Endothelial cell (in vitro differentiated cells): ENCODE measurements around the gene AWAT2. TPM values are rescaled to one million over a fixed set of nuclear protein-coding genes. Genes with fewer than 3 reads are reported as not detected.

Experiments used
- DNase-seq: peaks from one replicate; pipeline ENCODE4 v3.0.0; 2021; ENCODE audit warnings: low spot score
- H3K27ac Mint-ChIP-seq: one replicate; pipeline ENCODE4 v1.8.0; 2021; ENCODE audit warnings: mixed read lengths, inconsistent platforms; ENCODE audit not compliant: unreplicated experiment
- H3K27me3 Mint-ChIP-seq: one replicate; pipeline ENCODE4 v1.8.0; 2021; ENCODE audit warnings: mild to moderate bottlenecking, moderate library complexity, mixed read lengths, inconsistent platforms; ENCODE audit not compliant: unreplicated experiment
- H3K36me3 Mint-ChIP-seq: one replicate; pipeline ENCODE4 v1.8.0; 2021; ENCODE audit warnings: mild to moderate bottlenecking, low read depth, mixed read lengths, inconsistent platforms; ENCODE audit not compliant: unreplicated experiment
- H3K4me1 Mint-ChIP-seq: one replicate; pipeline ENCODE4 v1.8.0; 2021; ENCODE audit warnings: mild to moderate bottlenecking, mixed read lengths, inconsistent platforms; ENCODE audit not compliant: unreplicated experiment
- H3K4me3 Mint-ChIP-seq: one replicate; pipeline ENCODE4 v1.8.0; 2021; ENCODE audit warnings: mild to moderate bottlenecking, mixed read lengths, inconsistent platforms; ENCODE audit not compliant: unreplicated experiment
- H3K9me3 Mint-ChIP-seq: one replicate; pipeline ENCODE4 v1.8.0; 2021; ENCODE audit warnings: mixed read lengths, inconsistent platforms; ENCODE audit not compliant: unreplicated experiment
- total RNA-seq: library from RNA; stranded (reverse); fragmentation: NEBNext Ultra II Directional; extraction: Animal tissue kit (Norgen Biotek cat#: 25700); gene quantifications from one replicate; pipeline ENCODE4 v1.2.1, GENCODE V29; 2021; ENCODE audit not compliant: unreplicated experiment
- TF ChIP-seq, protein P1 (sequence below): fragments of 200-600 bp; sonication (generic); IDR thresholded peaks from one replicate; pipeline ENCODE4 v1.5.0; 2021; ENCODE audit warnings: antibody characterized with exemption; ENCODE audit not compliant: unreplicated experiment

Gene AWAT2
- total RNA-seq, 1 donor from 2014 or later: not detected

DNA sequence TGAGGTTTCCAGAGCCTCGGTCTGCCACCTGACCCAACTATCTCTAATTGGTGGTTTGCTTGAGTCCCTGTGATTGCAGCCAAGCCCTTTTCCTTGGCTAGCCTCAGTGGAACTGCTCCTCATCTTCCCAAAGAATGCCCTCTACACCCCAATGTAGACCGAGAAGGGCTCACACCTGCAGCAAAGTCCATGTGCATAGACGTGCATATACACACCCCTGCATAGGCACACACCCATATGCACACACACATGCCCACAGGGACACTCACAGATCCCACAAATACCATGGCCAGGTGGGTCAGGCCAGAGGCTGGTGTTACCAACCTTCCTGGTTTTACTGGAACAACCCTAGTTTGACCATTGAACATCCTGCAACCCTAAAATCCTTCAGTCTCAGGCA is 332 bp downstream of the AWAT2 start:
- Mint-ChIP-seq H3K36me3 (no peaks in the 10 kb centered on the region), H3K4me1 (no peaks in the 10 kb centered on the region), H3K27me3 (peaks cover 2% of the 10 kb centered on the region), H3K9me3 (no peaks in the 10 kb centered on the region), H3K4me3 (no peak overlapping the region), H3K27ac (no peak overlapping the region)
- TF ChIP-seq, protein P1, sequence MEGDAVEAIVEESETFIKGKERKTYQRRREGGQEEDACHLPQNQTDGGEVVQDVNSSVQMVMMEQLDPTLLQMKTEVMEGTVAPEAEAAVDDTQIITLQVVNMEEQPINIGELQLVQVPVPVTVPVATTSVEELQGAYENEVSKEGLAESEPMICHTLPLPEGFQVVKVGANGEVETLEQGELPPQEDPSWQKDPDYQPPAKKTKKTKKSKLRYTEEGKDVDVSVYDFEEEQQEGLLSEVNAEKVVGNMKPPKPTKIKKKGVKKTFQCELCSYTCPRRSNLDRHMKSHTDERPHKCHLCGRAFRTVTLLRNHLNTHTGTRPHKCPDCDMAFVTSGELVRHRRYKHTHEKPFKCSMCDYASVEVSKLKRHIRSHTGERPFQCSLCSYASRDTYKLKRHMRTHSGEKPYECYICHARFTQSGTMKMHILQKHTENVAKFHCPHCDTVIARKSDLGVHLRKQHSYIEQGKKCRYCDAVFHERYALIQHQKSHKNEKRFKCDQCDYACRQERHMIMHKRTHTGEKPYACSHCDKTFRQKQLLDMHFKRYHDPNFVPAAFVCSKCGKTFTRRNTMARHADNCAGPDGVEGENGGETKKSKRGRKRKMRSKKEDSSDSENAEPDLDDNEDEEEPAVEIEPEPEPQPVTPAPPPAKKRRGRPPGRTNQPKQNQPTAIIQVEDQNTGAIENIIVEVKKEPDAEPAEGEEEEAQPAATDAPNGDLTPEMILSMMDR: no peak
- DNase-seq: no peak

DNA sequence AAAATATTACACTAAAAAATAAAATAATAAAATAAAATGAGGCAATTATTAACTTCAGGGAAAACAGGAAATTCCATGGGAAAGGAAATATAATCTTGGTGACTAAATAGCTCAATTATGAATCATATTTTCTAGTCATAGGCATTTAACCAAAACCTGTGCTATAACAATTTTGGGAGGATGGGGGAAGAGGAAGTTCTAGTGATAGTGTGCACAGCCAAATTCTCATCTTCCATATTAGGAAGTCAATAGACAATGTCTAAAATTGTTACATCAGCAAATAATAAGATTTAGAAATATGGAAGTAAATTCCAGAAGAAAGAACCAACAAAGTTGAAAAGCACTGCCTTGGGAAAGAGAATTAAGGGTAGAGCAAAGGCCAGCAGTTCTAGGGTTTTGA is 2.8 kb downstream of the AWAT2 start:
- TF ChIP-seq, protein P1: no peak
- Mint-ChIP-seq H3K27ac (no peak overlapping the region), H3K4me3 (no peak overlapping the region), H3K4me1 (no peaks in the 10 kb centered on the region), H3K27me3 (peaks cover 2% of the 10 kb centered on the region), H3K36me3 (no peaks in the 10 kb centered on the region), H3K9me3 (no peaks in the 10 kb centered on the region)
- no peak for DNase-seq

DNA sequence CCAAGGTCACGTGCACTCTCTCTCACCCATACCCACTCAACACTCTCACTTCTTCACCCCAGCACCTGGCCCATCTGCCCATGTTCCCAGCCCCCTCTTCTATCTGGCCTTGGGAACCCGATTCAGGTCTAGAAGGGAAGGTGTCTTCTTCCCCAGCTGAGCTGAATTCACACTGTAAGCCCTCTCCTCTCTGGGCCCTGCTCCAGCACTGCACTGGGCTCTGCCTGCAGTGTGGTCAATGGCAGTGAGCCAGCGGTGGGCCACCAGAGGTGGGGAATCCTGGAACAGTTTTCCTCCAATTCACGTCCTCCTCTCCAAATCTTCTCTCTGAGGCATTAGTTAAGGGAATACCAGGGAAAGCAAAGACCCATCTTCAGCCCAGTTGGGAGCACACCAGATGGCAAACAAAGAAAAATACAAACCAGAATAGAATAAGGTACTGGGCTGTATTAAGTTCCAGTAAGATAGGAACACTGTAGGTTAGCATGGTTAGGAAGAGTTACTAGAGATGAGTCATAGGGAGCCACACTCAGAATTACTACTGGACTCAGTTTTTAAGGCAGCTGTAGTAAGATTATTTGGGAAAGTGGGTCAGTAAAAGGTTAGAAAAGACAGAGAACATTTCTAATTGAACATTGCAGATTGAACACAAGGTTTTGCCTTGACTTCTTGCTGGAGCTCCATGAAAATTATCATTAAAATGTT is 5.0 kb downstream of the AWAT2 start:
- Mint-ChIP-seq H3K4me1 (no peaks in the 10 kb centered on the region), H3K9me3 (no peaks in the 10 kb centered on the region), H3K27me3 (peaks cover 2% of the 10 kb centered on the region), H3K4me3 (no peak overlapping the region), H3K36me3 (no peaks in the 10 kb centered on the region), H3K27ac (no peak overlapping the region)
- TF ChIP-seq, protein P1: no peak
- no peak for DNase-seq

DNA sequence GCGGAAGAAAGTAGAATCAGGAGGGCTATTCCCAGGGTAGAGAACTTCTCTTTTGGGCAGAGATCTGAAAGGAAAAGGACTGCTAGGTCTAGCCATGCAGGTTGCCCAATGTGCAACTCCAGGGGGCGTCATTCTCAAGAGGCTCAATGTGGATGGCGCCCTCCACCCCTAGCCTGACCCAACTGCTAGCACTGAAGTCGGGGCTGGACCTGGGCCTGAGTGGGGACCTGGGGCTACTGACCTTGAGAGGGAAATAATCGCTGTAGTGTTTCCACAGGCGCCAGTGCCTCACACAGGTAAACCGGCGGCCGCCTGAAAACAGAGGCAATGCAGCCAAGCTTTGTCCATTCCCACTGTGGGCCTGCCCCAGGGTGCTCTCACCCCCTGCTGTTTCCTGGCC is 6.1 kb downstream of the AWAT2 start:
- peaks cover 2% of the 10 kb centered on the region for H3K27me3 Mint-ChIP-seq
- H3K36me3 Mint-ChIP-seq: no peaks in the 10 kb centered on the region
- no peak overlapping the region for H3K4me3 Mint-ChIP-seq
- TF ChIP-seq, protein P1: no peak
- no peaks in the 10 kb centered on the region for H3K9me3 Mint-ChIP-seq
- no peak overlapping the region for H3K27ac Mint-ChIP-seq
- no peak for DNase-seq
- no peaks in the 10 kb centered on the region for H3K4me1 Mint-ChIP-seq
